NCI-H69 (cell line): ENCODE results near the gene GMDS.
A peak's percentile ranks its signal among the peaks of the same experiment; 100 is the strongest.

ENCODE experiments used
- DNase-seq: peaks from one replicate; lab custom pipeline; 2025; lab: John Stamatoyannopoulos, UW

The GMDS gene

GRCh38 chr6:1739220-1739619, 506.2 kb downstream of the GMDS start:
- DNase-seq, result no peak

- DNase-seq, result no peak
Observed at GRCh38 chr6:1738558-1739081, 506.8 kb downstream of the GMDS start.

GRCh38 chr6:1737463-1738311, 507.7 kb downstream of the GMDS start:
- DNase-seq, result no peak

GRCh38 chr6:1736346-1737105, 508.9 kb downstream of the GMDS start:
- DNase-seq, result no peak

GRCh38 chr6:1735239-1735803, 510.1 kb downstream of the GMDS start:
- DNase-seq, result peak; percentile 41

- DNase-seq, result no peak
Observed at GRCh38 chr6:1730882-1731281, 514.5 kb downstream of the GMDS start.

- DNase-seq, result no peak
Observed at GRCh38 chr6:1729750-1730140, 515.7 kb downstream of the GMDS start.

- no peak for DNase-seq
Observed at GRCh38 chr6:1729133-1729749, 516.2 kb downstream of the GMDS start.

GRCh38 chr6:1726341-1726768, 519.0 kb downstream of the GMDS start:
- DNase-seq, result peak; percentile 95

- DNase-seq, result peak; percentile 86
Observed at GRCh38 chr6:1724616-1725015, 520.8 kb downstream of the GMDS start.

GRCh38 chr6:1724124-1724523, 521.3 kb downstream of the GMDS start:
- DNase-seq, result peak; percentile 46

GRCh38 chr6:1722801-1723200, 522.6 kb downstream of the GMDS start:
- DNase-seq, result no peak

GRCh38 chr6:1720620-1721322, 524.6 kb downstream of the GMDS start:
- DNase-seq, result no peak

- DNase-seq, result no peak
Observed at GRCh38 chr6:1719922-1720321, 525.5 kb downstream of the GMDS start.

- DNase-seq, result no peak
Observed at GRCh38 chr6:1716868-1717267, 528.5 kb downstream of the GMDS start.

- DNase-seq, result no peak
Observed at GRCh38 chr6:1716396-1716795, 529.0 kb downstream of the GMDS start.

GRCh38 chr6:1715336-1715735, 530.1 kb downstream of the GMDS start:
- DNase-seq, result no peak

- no peak for DNase-seq
Observed at GRCh38 chr6:1714654-1715053, 530.8 kb downstream of the GMDS start.

GRCh38 chr6:1713016-1713600, 532.3 kb downstream of the GMDS start:
- DNase-seq, result no peak

- no peak for DNase-seq
Observed at GRCh38 chr6:1712451-1712850, 533.0 kb downstream of the GMDS start.

- no peak for DNase-seq
Observed at GRCh38 chr6:1711136-1711535, 534.3 kb downstream of the GMDS start.
